Spleen (tissue), 11 donors: Measurements from ENCODE around the gene CDCA8. TPM values are rescaled to one million over a fixed set of nuclear protein-coding genes. Genes with fewer than 3 reads are reported as not detected.

Experiments used
- DNase-seq: peaks from one replicate; pipeline ENCODE4 v3.0.0-alpha.2; 2020
- H3K27ac ChIP-seq, 8 donors: fragments of 200-600 bp; sonication (generic) in 7 of 8; 1 replicate in 4 of 8; 2 replicates in 4 of 8; pipeline versions ENCODE4 v1.5.0 to v1.8.0; 2016 to 2021; ENCODE audit warnings: inconsistent platforms in 4 of 8, mild to moderate bottlenecking in 4 of 8, moderate library complexity in 1 of 8
- H3K27me3 ChIP-seq, 7 donors: fragments of 200-600 bp; sonication (generic) in 6 of 7; replicated peaks in 1 of 7; 1 replicate in 4 of 7; 2 replicates in 3 of 7; pipeline versions ENCODE4 v1.5.0 to v1.8.0; 2016 to 2021; ENCODE audit warnings: inconsistent platforms in 3 of 7, mild to moderate bottlenecking in 1 of 7
- H3K36me3 ChIP-seq, 6 donors: fragments of 200-600 bp; sonication (generic) in 5 of 6; 1 replicate in 4 of 6; 2 replicates in 2 of 6; pipeline versions ENCODE4 v1.5.0 to v1.8.0; 2016 to 2021; ENCODE audit warnings: inconsistent platforms in 2 of 6
- H3K4me1 ChIP-seq, 6 donors: fragments of 200-600 bp; sonication (generic) in 5 of 6; 1 replicate in 3 of 6; 2 replicates in 3 of 6; pipeline versions ENCODE4 v1.5.0 to v1.8.0; 2016 to 2021; ENCODE audit warnings: inconsistent platforms in 3 of 6
- H3K4me3 ChIP-seq, 8 donors: fragments of 200-600 bp; sonication (generic) in 7 of 8; 1 replicate in 4 of 8; 2 replicates in 4 of 8; pipeline versions ENCODE4 v1.5.0 to v1.8.0; 2016 to 2021; ENCODE audit warnings: inconsistent platforms in 4 of 8, mild to moderate bottlenecking in 4 of 8, moderate library complexity in 2 of 8
- H3K9me3 ChIP-seq, 8 donors: fragments of 200-600 bp; sonication (generic) in 7 of 8; 1 replicate in 4 of 8; 2 replicates in 4 of 8; pipeline versions ENCODE4 v1.5.0 to v1.8.0; 2016 to 2021; ENCODE audit warnings: inconsistent platforms in 4 of 8
- POLR2A ChIP-seq, 3 donors: fragments of 450-650 bp; IDR thresholded peaks; one replicate each; pipeline ENCODE4 v1.5.1; 2017; ENCODE audit warnings: antibody characterized with exemption in 3 of 3, mild to moderate bottlenecking in 1 of 3
- POLR2AphosphoS5 ChIP-seq, 3 donors: sonication (generic); formaldehyde crosslinking; IDR thresholded peaks; one replicate each; pipeline ENCODE4 v1.5.1; 2017; ENCODE audit warnings: antibody characterized with exemption in 3 of 3
- WGBS, 5 donors: extraction: QIAGEN DNeasy Blood & Tissue Kit in 3 of 5; methylation state at CpG; one replicate each; pipeline versions ENCODE4 v1.1.5 to v1.1.7; 2013 to 2018; 5-methylcytosine and 5-hydroxymethylcytosine counted together
- intact Hi-C: fragments of 100-400 bp; cut with DNase I; formaldehyde crosslinking; loops from one replicate; pipeline ENCODE4 v1.15.0; 2023; ENCODE audit warnings: low total_unique reads
- polyA plus RNA-seq, 3 donors: library from polyadenylated mRNA; stranded (reverse); fragments of 200-250 nt; gene quantifications; one replicate each; pipeline ENCODE4 v1.2.1, GENCODE V29; 2013
- total RNA-seq, 7 donors: library from RNA; depleted of rRNA in 3 of 7; stranded (reverse); fragments of >200 nt in 3 of 7; fragmentation: NEBNext Ultra II Directional in 4 of 7; extraction: Animal tissue kit (Norgen Biotek cat#: 25700) in 4 of 7; gene quantifications; one replicate each; pipeline versions ENCODE4 v1.1.0 to v1.2.1, GENCODE V29; 2016 to 2021
- TF ChIP-seq, protein P1 (sequence below), 11 experiments: fragments of 200-600 bp in 7 of 11; fragments of 450-650 bp in 4 of 11; sonication (generic) in 4 of 11; IDR thresholded peaks in 8 of 11; conservative IDR thresholded peaks in 3 of 11; 1 replicate in 7 of 11; 2 replicates in 4 of 11; pipeline versions ENCODE4 v1.4.0 to v1.8.0; 2016 to 2021; ENCODE audit warnings: antibody characterized with exemption in 11 of 11, inconsistent platforms in 4 of 11, mild to moderate bottlenecking in 1 of 11
- donor health status: healthy with polysubstance abuse.
- donor health status: DM: no; HTN: no; CAD: no; lungs with moderate emphysema.
- donor health status: DM: no; HTN: no; CAD: no.
- donor health status: Bipolar disorder and iron deficiency.
- donor health status: healthy.
- donor health status: DM: no; HTN: no; CAD: no.
- donor health status: DM: yes; HTN: yes; CAD: no.

CDCA8 gene
- total and polyA plus RNA-seq, 10 donors = 1.2 to 8.2 (median 4.1) TPM

DNA sequence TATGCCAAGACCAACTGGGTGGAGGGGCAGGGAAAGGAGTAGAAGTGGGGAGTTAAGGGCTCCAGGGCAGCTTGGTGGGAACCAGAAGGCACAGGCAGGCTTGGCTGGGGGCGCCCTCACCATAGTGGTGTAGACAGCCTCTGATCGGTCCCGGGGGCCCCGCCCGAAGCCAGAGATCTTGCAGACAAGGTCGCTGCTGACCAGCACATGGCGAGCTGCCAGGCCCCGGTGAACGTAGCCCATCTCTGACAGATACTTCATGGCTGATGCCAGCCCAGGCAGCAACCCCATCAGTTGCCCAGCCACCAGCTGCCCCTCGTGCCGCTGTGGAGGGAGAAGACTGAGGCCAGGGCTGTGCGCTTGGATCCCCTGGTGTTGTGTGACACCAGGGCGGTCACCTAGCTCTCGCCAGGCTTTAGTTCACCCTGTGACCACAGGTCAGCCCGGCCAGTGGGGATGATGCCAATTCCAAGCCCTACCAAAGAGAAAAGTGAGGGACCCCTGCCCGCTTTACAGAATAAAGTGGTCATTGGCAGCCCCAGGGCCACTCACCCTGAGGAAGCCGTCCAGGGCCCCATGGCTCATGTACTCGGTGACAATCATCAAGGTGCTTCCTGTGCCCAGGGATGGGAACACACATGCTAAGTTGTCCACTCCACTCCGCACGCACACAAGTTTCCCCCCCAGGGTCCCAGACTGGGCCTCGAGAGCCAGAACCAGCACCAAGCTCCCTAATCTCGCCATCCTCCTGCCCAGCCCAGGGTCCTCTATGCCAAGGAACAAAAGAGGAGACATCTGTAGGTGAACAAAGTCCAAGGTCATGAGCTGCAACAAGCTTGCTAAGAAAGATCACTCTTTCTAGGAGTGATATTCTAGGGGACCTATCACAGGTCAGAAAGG lies 28.2 kb downstream of the CDCA8 start:
- H3K4me3 ChIP-seq = no peak overlapping the region
- H3K36me3 ChIP-seq = no peaks in the 10 kb centered on the region
- no peaks in the 10 kb centered on the region for H3K9me3 ChIP-seq
- WGBS, 5 donors = 74 to 86% (median 83%) methylated on average over 19 to 22 of the region's 22 CpGs
- TF ChIP-seq POLR2AphosphoS5 (IDR thresholded peaks at IDR 0.05) (no peak), POLR2A (IDR thresholded peaks at IDR 0.05) (no peak)
- TF ChIP-seq, protein P1, sequence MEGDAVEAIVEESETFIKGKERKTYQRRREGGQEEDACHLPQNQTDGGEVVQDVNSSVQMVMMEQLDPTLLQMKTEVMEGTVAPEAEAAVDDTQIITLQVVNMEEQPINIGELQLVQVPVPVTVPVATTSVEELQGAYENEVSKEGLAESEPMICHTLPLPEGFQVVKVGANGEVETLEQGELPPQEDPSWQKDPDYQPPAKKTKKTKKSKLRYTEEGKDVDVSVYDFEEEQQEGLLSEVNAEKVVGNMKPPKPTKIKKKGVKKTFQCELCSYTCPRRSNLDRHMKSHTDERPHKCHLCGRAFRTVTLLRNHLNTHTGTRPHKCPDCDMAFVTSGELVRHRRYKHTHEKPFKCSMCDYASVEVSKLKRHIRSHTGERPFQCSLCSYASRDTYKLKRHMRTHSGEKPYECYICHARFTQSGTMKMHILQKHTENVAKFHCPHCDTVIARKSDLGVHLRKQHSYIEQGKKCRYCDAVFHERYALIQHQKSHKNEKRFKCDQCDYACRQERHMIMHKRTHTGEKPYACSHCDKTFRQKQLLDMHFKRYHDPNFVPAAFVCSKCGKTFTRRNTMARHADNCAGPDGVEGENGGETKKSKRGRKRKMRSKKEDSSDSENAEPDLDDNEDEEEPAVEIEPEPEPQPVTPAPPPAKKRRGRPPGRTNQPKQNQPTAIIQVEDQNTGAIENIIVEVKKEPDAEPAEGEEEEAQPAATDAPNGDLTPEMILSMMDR (IDR thresholded peaks at IDR 0.05 in 8 of 11, conservative IDR thresholded peaks at IDR 0.05 in 3 of 11) = no peak
- peaks cover 0 to 40% (median 0%) of the 10 kb centered on the region in 7 donors for H3K27me3 ChIP-seq
- intact Hi-C loops = no loop called here
- DNase-seq = no peak
- no peak overlapping the region for H3K27ac ChIP-seq
- H3K4me1 ChIP-seq = no peaks in the 10 kb centered on the region

DNA sequence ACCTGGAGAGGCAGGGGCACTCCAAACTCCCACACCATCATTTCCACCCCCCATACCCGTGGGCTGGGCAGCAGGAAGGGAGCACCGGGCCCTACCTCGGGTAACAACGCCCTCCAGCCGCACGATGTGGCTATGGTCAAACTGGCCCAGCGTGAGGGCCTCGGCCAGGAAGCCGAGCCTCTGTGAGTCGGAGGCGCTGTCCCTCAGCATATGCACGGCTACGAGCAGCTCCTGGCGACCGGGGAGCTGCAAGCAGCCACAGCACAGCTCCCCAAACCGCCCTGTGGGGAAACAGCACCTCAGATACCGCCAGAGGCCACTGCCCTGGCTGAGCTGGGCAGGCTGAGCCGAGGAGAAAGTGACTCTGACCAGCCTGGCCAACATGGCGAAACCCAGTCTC lies 29.2 kb downstream of the CDCA8 start:
- peaks cover 0 to 51% (median 0%) of the 10 kb centered on the region in 7 donors for H3K27me3 ChIP-seq
- no peak overlapping the region for H3K27ac ChIP-seq
- WGBS, 5 donors = 61 to 72% (median 70%) methylated on average over 16 to 19 of the region's 19 CpGs
- intact Hi-C loops = no loop called here
- H3K36me3 ChIP-seq = no peaks in the 10 kb centered on the region
- H3K9me3 ChIP-seq = no peaks in the 10 kb centered on the region
- no peak for DNase-seq
- TF ChIP-seq, protein P1 (IDR thresholded peaks at IDR 0.05 in 8 of 11, conservative IDR thresholded peaks at IDR 0.05 in 3 of 11) = no peak
- TF ChIP-seq POLR2AphosphoS5 (IDR thresholded peaks at IDR 0.05) (no peak), POLR2A (IDR thresholded peaks at IDR 0.05) (no peak)
- H3K4me3 ChIP-seq = no peak overlapping the region
- H3K4me1 ChIP-seq = no peaks in the 10 kb centered on the region

DNA sequence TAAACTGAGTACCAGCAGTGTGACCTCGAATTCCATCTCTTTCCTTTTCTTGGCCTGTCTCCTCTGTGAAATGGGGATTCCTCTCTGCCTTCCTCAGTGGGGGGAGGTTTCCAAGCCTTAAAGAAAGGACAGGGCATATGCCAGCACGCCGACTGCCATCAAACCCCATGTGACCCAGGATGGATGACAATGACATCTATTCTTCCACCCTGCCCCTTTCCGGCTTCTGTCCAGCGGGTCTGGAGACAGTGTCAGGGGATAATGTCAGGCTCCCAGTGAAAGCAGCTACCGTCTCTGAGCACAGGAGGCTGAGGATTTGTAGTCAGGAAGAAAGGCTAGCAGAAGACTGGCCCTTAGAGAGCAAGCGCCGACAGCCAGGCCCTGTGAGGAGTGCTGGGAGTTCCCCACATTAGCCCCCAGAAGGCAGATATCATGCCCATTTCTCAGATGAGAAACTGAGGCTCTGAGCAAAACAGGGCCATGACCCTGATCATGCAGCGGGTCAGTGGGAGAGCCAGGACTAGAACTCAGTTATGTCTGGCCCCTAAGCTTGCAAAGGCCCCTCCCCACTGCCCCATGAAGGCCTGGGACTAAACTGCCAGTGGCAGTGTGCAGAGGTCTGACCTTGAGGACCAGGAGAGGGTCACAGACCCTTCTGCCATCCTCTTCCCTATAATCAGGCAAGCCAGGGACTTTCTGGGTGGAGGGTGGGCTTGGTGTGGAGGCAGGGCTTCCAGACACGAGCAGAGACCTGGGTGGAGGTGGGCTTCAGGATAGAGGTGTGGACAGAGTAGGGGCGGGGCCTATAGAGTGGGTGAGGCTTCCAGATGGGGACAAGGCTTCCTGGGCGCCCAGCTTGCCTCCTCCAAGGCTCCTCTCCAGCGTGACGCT lies 30.1 kb downstream of the CDCA8 start:
- 82 to 91% (median 84%) methylated on average over 12 to 14 of the region's 14 CpGs for WGBS, 5 donors
- no peak overlapping the region for H3K4me3 ChIP-seq
- TF ChIP-seq, protein P1 (IDR thresholded peaks at IDR 0.05 in 8 of 11, conservative IDR thresholded peaks at IDR 0.05 in 3 of 11) = no peak
- TF ChIP-seq POLR2A (IDR thresholded peaks at IDR 0.05) (no peak), POLR2AphosphoS5 (IDR thresholded peaks at IDR 0.05) (no peak)
- H3K36me3 ChIP-seq = no peaks in the 10 kb centered on the region
- no peak overlapping the region for H3K27ac ChIP-seq
- H3K27me3 ChIP-seq = peaks cover 0 to 55% (median 0%) of the 10 kb centered on the region in 7 donors
- intact Hi-C loops = no loop called here
- no peaks in the 10 kb centered on the region for H3K4me1 ChIP-seq
- no peaks in the 10 kb centered on the region for H3K9me3 ChIP-seq
- DNase-seq = no peak

DNA sequence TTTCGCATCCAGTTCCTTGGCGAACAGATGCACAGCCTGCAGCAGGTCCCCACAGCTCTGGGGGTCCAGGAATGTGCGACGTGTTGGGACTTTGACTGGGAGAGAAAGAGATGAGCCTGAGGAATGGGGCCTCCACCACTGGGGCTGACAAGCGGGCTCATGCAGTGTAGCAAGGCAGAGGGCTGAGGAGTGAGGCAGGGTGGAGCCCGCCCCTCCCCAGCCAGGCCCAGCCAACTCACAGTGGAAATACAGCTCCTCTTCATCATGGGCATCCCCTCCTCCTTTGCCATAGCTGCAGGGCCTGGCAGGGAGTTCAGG lies 30.7 kb downstream of the CDCA8 start:
- DNase-seq = no peak

More for the DNA sequence above, 30.7 kb downstream of the CDCA8 start:
- TF ChIP-seq POLR2AphosphoS5 (IDR thresholded peaks at IDR 0.05) (no peak), POLR2A (IDR thresholded peaks at IDR 0.05) (no peak)
- TF ChIP-seq, protein P1 (IDR thresholded peaks at IDR 0.05 in 8 of 11, conservative IDR thresholded peaks at IDR 0.05 in 3 of 11) = no peak
- intact Hi-C loops = no loop called here
- Histone ChIP-seq H3K36me3 (no peaks in the 10 kb centered on the region), H3K27ac (no peak overlapping the region), H3K4me1 (no peaks in the 10 kb centered on the region), H3K27me3 (peaks cover 0 to 52% (median 0%) of the 10 kb centered on the region in 7 donors), H3K9me3 (no peaks in the 10 kb centered on the region), H3K4me3 (no peak overlapping the region)
- WGBS, 5 donors = 82 to 95% (median 90%) methylated on average over 5 to 6 of the region's 6 CpGs
